ENCODE data around the gene C1orf159.

DNA sequence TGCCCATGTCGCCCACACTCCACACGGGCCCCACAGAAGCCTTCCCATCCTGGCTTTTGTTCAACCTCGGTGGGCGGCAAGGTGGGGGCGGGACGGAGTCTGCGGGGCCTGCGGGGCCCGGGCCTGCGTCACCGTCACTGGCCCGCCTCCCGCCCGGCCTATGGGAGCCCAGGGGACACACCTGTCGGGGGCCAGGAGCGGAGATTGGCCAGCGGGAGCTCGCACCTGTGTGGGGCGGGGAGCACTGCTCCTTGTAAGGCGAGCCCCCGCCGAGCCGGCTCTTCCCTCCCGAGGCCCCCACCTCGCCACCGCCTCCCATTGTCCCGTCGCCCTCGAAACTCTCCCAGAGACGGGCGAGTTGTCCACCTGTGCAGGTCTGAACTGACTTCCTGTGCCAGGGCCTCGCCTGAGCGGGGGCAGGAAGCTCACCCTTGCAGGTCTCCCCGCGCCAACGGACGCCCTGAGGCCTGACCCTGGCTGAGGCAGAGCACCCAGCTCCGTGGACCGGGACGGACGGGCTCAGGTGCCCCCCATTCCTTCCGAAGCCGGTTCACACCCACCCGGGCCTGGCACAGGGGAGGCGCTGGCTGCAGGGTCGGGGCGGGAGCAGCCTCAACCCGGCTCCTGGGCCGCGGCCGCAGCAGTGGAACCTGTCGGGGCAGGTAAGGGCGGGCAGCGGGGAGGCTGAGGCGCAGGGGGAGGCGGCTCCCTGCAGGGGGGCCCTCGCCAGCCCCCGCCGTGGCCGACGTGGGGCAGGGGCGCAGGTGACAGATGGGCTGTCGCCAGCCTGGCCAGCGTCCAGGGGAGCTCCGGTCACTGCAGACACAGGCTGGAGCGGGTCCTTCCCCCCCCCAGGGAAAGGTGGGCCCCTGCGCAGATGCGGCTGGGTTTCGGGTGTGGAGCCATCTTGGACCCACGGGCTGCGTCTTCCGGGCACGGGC, 47.0 kb upstream of the C1orf159 start:
- TF ChIP-seq ELK1 (IDR thresholded peaks at IDR 0.05; ENCODE audit: low read depth, low read length): no peak
- no peak for TF ChIP-seq EP300 (IDR thresholded peaks at IDR 0.05)
